ENCODE measurements around the gene C19orf67. TPM values are rescaled to one million over a fixed set of nuclear protein-coding genes. Genes with fewer than 3 reads are reported as not detected.

C19orf67 gene
- total and polyA plus RNA-seq, 2 donors (not counting 1 experiment from before 2014, with no cell fraction given): 1.2 TPM; not detected in 1

- Histone ChIP-seq H3K79me2 (ENCODE audit: control insufficient read depth, insufficient read depth, low read length) (peaks cover 53% of the 10 kb centered on the region), H3K4me2 (replicated peaks; ENCODE audit: low read depth, low read length, poor library complexity, severe bottlenecking) (no peak overlapping the region), H3K4me1 (ENCODE audit: control insufficient read depth in 2 of 2, insufficient read depth in 2 of 2, low read length in 2 of 2) (peaks cover 22% of the 10 kb centered on the region in 2 donors), H3K4me3 (ENCODE audit: control extremely low read depth in 1 of 5, extremely low read depth in 1 of 5, insufficient read depth in 1 of 5, low read depth in 2 of 5, low read length in 4 of 5) (no peak overlapping the region), H3K9me3 (ENCODE audit: control extremely low read depth in 1 of 3, control insufficient read depth in 2 of 3, insufficient read depth in 1 of 3, low read length in 2 of 3) (no peaks in the 10 kb centered on the region), H3K27ac (ENCODE audit: low read length in 2 of 2) (no peak overlapping the region), H2AFZ (ENCODE audit: insufficient read depth, low read depth, low read length, poor library complexity, severe bottlenecking) (no peak overlapping the region), H3K36me3 (replicated peaks in 1 of 2; ENCODE audit: control extremely low read depth in 1 of 2, control insufficient read depth in 1 of 2, extremely low read depth in 1 of 2, insufficient read depth in 2 of 2, low read length in 1 of 2) (peaks cover 0 to 2% of the 10 kb centered on the region in 2 experiments), H3K27me3 (replicated peaks in 1 of 4; ENCODE audit: control extremely low read depth in 1 of 4, control insufficient read depth in 3 of 4, insufficient read depth in 4 of 4, low read length in 3 of 4) (no peaks in the 10 kb centered on the region), H4K20me1 (ENCODE audit: control insufficient read depth, insufficient read depth, low read length, poor library complexity, severe bottlenecking) (peaks cover 51% of the 10 kb centered on the region), H3K9ac (ENCODE audit: low read length) (no peak overlapping the region)
- no peaks in the 10 kb centered on the region for H3K27me3 Mint-ChIP-seq
- no peak overlapping the region for H3K4me3 Mint-ChIP-seq
- TF ChIP-seq EZH2 (IDR thresholded peaks at IDR 0.05; ENCODE audit: borderline replicate concordance, insufficient read depth, low read depth, low read length, poor library complexity, severe bottlenecking) (no peak), CTCF (IDR thresholded peaks at IDR 0.05) (no peak)
- WGBS (ENCODE audit: insufficient coverage): no CpG with 5 or more reads among the region's 1 CpG
- POLR2A ChIA-PET: no interaction called here
- no peak for DNase-seq
- CTCF ChIA-PET: interaction anchor here (1.2 kb wide), 1 partner anchor 25 kb away, joined by 3 read pairs; the partner anchor contains the start of gene ASF1B
- no peaks in the 10 kb centered on the region for H3K9me3 Mint-ChIP-seq (ENCODE audit: insufficient read depth)
- H3K4me1 Mint-ChIP-seq: peaks cover 23% of the 10 kb centered on the region
- intact Hi-C loops (cut with micrococcal nuclease): no loop called here
- no peak for ATAC-seq (ENCODE audit: low read depth)
- H3K27ac Mint-ChIP-seq: no peak overlapping the region
Measured at GRCh38 chr19:14111486-14111885, 25.9 kb upstream of the C19orf67 start.

- ChIA-PET CTCF (interaction anchor here (1.2 kb wide), 1 partner anchor 26 kb away, joined by 3 read pairs; the partner anchor contains the start of gene ASF1B), POLR2A (no interaction called here)
- intact Hi-C loops (cut with micrococcal nuclease): no loop called here
- Histone ChIP-seq H2AFZ (ENCODE audit: insufficient read depth, low read depth, low read length, poor library complexity, severe bottlenecking) (no peak overlapping the region), H3K4me3 (ENCODE audit: control extremely low read depth in 1 of 5, extremely low read depth in 1 of 5, insufficient read depth in 1 of 5, low read depth in 2 of 5, low read length in 4 of 5) (no peak overlapping the region), H3K9me3 (ENCODE audit: control extremely low read depth in 1 of 3, control insufficient read depth in 2 of 3, insufficient read depth in 1 of 3, low read length in 2 of 3) (no peaks in the 10 kb centered on the region), H3K27ac (ENCODE audit: low read length in 2 of 2) (no peak overlapping the region), H3K79me2 (ENCODE audit: control insufficient read depth, insufficient read depth, low read length) (peaks cover 45% of the 10 kb centered on the region), H3K27me3 (replicated peaks in 1 of 4; ENCODE audit: control extremely low read depth in 1 of 4, control insufficient read depth in 3 of 4, insufficient read depth in 4 of 4, low read length in 3 of 4) (no peaks in the 10 kb centered on the region), H3K4me2 (replicated peaks; ENCODE audit: low read depth, low read length, poor library complexity, severe bottlenecking) (no peak overlapping the region), H3K36me3 (replicated peaks in 1 of 2; ENCODE audit: control extremely low read depth in 1 of 2, control insufficient read depth in 1 of 2, extremely low read depth in 1 of 2, insufficient read depth in 2 of 2, low read length in 1 of 2) (peaks cover 0 to 2% of the 10 kb centered on the region in 2 experiments), H3K9ac (ENCODE audit: low read length) (no peak overlapping the region), H3K4me1 (ENCODE audit: control insufficient read depth in 2 of 2, insufficient read depth in 2 of 2, low read length in 2 of 2) (peaks cover 14% of the 10 kb centered on the region in 2 donors), H4K20me1 (ENCODE audit: control insufficient read depth, insufficient read depth, low read length, poor library complexity, severe bottlenecking) (peaks cover 43% of the 10 kb centered on the region)
- TF ChIP-seq EZH2 (IDR thresholded peaks at IDR 0.05; ENCODE audit: borderline replicate concordance, insufficient read depth, low read depth, low read length, poor library complexity, severe bottlenecking) (no peak), CTCF (IDR thresholded peaks at IDR 0.05) (no peak)
- 88% methylated on average over 1 of the region's 2 CpGs for WGBS (ENCODE audit: insufficient coverage)
- Mint-ChIP-seq H3K27ac (no peak overlapping the region), H3K9me3 (ENCODE audit: insufficient read depth) (no peaks in the 10 kb centered on the region), H3K4me3 (no peak overlapping the region), H3K27me3 (no peaks in the 10 kb centered on the region), H3K4me1 (peaks cover 14% of the 10 kb centered on the region)
- ATAC-seq (ENCODE audit: low read depth) (no peak), DNase-seq (no peak)
Measured at GRCh38 chr19:14110650-14111049, 25.1 kb upstream of the C19orf67 start.

Measured in B cell (primary cell).